Keratinocyte (primary cell): ENCODE measurements around the gene SMARCC1. TPM values are rescaled to one million over a fixed set of nuclear protein-coding genes. Genes with fewer than 3 reads are reported as not detected.
A peak's percentile ranks its signal among the peaks of the same experiment; 100 is the strongest.

Experiments
- DNase-seq: peaks from one replicate; pipeline ENCODE4 v3.0.0-alpha.2; 2011; ENCODE audit warnings: low read depth, missing footprints, low spot score
- FAIRE-seq: peaks from 2 replicates; lab custom pipeline; 2011; peaks lifted over from hg19 to GRCh38; lab: Jason Lieb, UNC
- H2AFZ ChIP-seq: 2 replicates; pipeline ENCODE4 v1.6.0; 2012; ENCODE audit warnings: low read length, control low read depth, inconsistent platforms; ENCODE audit not compliant: control insufficient read depth
- H3K27ac ChIP-seq: 2 replicates; pipeline ENCODE4 v1.5.1; 2011; ENCODE audit warnings: low read length; ENCODE audit not compliant: control insufficient read depth, insufficient read depth
- H3K27me3 ChIP-seq: 3 replicates; pipeline ENCODE4 v1.6.0; 2011; ENCODE audit warnings: low read length; ENCODE audit not compliant: control insufficient read depth, insufficient read depth; ENCODE audit errors: extremely low read depth
- H3K36me3 ChIP-seq, 2 experiments: 2 replicates in 1 of 2; 3 replicates in 1 of 2; pipeline ENCODE4 v1.5.1; 2011; ENCODE audit warnings: low read length in 2 of 2, mild to moderate bottlenecking in 1 of 2; ENCODE audit not compliant: control insufficient read depth in 2 of 2, insufficient read depth in 2 of 2; ENCODE audit errors: extremely low read depth in 1 of 2
- H3K4me1 ChIP-seq: 3 replicates; pipeline ENCODE4 v1.5.1; 2011; ENCODE audit warnings: low read length; ENCODE audit not compliant: control insufficient read depth, insufficient read depth; ENCODE audit errors: extremely low read depth
- H3K4me2 ChIP-seq: 3 replicates; pipeline ENCODE4 v1.6.0; 2011; ENCODE audit warnings: low read depth, low read length; ENCODE audit not compliant: control insufficient read depth, insufficient read depth; ENCODE audit errors: extremely low read depth
- H3K4me3 ChIP-seq, 3 experiments: fragments of 200-600 bp in 1 of 3; sonication (generic) in 1 of 3; 2 replicates in 2 of 3; 3 replicates in 1 of 3; pipeline ENCODE4 v1.5.1; 2011 to 2016; ENCODE audit warnings: low read length in 3 of 3, mild to moderate bottlenecking in 3 of 3, control low read depth in 2 of 3, inconsistent platforms in 1 of 3, low read depth in 1 of 3, mixed read lengths in 1 of 3, mixed run types in 1 of 3, moderate library complexity in 1 of 3; ENCODE audit not compliant: control insufficient read depth in 2 of 3, insufficient read depth in 2 of 3; ENCODE audit errors: extremely low read depth in 1 of 3
- H3K79me2 ChIP-seq: 2 replicates; pipeline ENCODE4 v1.6.0; 2012; ENCODE audit warnings: low read length; ENCODE audit not compliant: control insufficient read depth, insufficient read depth
- H3K9ac ChIP-seq: 3 replicates; pipeline ENCODE4 v1.6.0; 2011; ENCODE audit warnings: low read length; ENCODE audit not compliant: control insufficient read depth, insufficient read depth; ENCODE audit errors: extremely low read depth
- H3K9me1 ChIP-seq: 3 replicates; pipeline ENCODE4 v1.6.0; 2011; ENCODE audit warnings: low read length; ENCODE audit not compliant: control insufficient read depth, insufficient read depth; ENCODE audit errors: extremely low read depth
- H3K9me3 ChIP-seq: 2 replicates; pipeline ENCODE4 v1.5.1; 2012; ENCODE audit warnings: low read depth, low read length; ENCODE audit not compliant: control insufficient read depth
- H4K20me1 ChIP-seq: 3 replicates; pipeline ENCODE4 v1.6.0; 2011; ENCODE audit warnings: low read length; ENCODE audit not compliant: control insufficient read depth, insufficient read depth; ENCODE audit errors: extremely low read depth
- CTCF ChIP-seq, 3 experiments: IDR thresholded peaks in 1 of 3; conservative IDR thresholded peaks in 1 of 3; optimal IDR thresholded peaks in 1 of 3; 2 replicates in 2 of 3; 3 replicates in 1 of 3; pipeline versions ENCODE3 to v1.5.1; 2011; ENCODE audit warnings: low read length in 3 of 3, mild to moderate bottlenecking in 3 of 3, moderate library complexity in 2 of 3, control low read depth in 1 of 3, inconsistent platforms in 1 of 3; ENCODE audit not compliant: insufficient read depth in 2 of 3; ENCODE audit errors: extremely low read depth in 1 of 3
- EZH2 ChIP-seq: IDR thresholded peaks from one replicate; pipeline ENCODE4 v1.6.1; 2012; ENCODE audit warnings: inconsistent platforms, mild to moderate bottlenecking, low read length, moderate library complexity
- dilution Hi-C: fragments of 300-500 bp; cut with MboI; formaldehyde crosslinking; loops from one replicate; pipeline ENCODE4 v1.7.0; 2020; ENCODE audit warnings: low sequenced_read_pairs; ENCODE audit not compliant: extremely low pct_ligation_motif_present
- polyA plus RNA-seq, 5 experiments: library from polyadenylated mRNA; depleted of rRNA in 3 of 5; stranded (reverse) in 3 of 5; stranded (forward) in 1 of 5; unstranded in 1 of 5; fragments of >200 nt; gene quantifications; 1 replicate in 1 of 5; 2 replicates in 3 of 5; 3 replicates in 1 of 5; pipeline versions ENCODE4 v1.2.1 to v1.2.3, GENCODE V29; 2011 to 2012; ENCODE audit warnings: missing spikeins in 2 of 5, low read depth in 1 of 5, low replicate concordance in 1 of 5

SMARCC1 gene
- polyA plus RNA-seq, 1 donor (not counting 4 experiments of a cell fraction or from before 2014, with no cell fraction given) = 39.7 TPM

DNA sequence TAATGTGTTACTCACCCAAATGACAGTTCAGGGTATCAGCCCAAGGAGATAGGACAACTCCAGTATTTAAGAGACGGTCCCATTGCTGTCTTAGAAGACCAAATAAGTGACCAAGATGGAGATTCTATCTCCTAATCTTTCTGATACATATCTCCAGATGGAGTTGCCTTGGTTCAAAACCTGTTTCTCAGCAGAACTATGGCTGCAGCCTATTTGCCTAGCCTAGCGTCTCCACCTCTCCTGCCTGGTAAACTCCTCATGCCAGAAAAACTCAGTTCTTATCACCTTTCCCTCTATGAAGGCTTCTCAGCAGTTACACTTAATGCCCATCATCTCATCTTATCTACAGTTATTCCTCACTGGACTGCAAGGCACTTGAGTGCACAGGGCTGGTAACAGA, 201.8 kb downstream of the SMARCC1 start:
- no peak overlapping the region for H2AFZ ChIP-seq
- H3K9me3 ChIP-seq = no peaks in the 10 kb centered on the region
- no peaks in the 10 kb centered on the region for H3K79me2 ChIP-seq
- FAIRE-seq (no peak), DNase-seq (no peak)
- peaks cover 25% of the 10 kb centered on the region for H3K27me3 ChIP-seq
- no peak overlapping the region for H3K4me3 ChIP-seq
- TF ChIP-seq CTCF (optimal IDR thresholded peaks at IDR 0.05 in 1 of 3, IDR thresholded peaks at IDR 0.05 in 1 of 3, conservative IDR thresholded peaks at IDR 0.05 in 1 of 3; ENCODE audit: extremely low read depth in 1 of 3, insufficient read depth in 2 of 3, low read length in 3 of 3) (no peak), EZH2 (peak; percentile 16)
- no peak overlapping the region for H3K4me2 ChIP-seq
- H3K9me1 ChIP-seq = no peaks in the 10 kb centered on the region
- no peaks in the 10 kb centered on the region for H4K20me1 ChIP-seq
- H3K27ac ChIP-seq = no peak overlapping the region
- dilution Hi-C loops = no loop called here
- H3K4me1 ChIP-seq = peaks cover 3% of the 10 kb centered on the region
- no peaks in the 10 kb centered on the region for H3K36me3 ChIP-seq
- no peak overlapping the region for H3K9ac ChIP-seq

GRCh38 chr3:47578691-47579632, 202.7 kb downstream of the SMARCC1 start, which contains the start of gene CSPG5:
TSS of gene CSPG5 (minus strand) at chr3:47578865. CDS start at chr3:47578693, 172 bp downstream.
- Histone ChIP-seq H3K27ac (no peak within 1 kb of the TSS), H3K27me3 (peaks cover 25% of the 10 kb centered on the region), H3K4me3 (peak within 1 kb of the TSS in 2 of 3 experiments; percentile 40 to 51), H4K20me1 (no peaks in the 10 kb centered on the region), H3K9me1 (no peaks in the 10 kb centered on the region), H2AFZ (peak within 1 kb of the TSS; percentile 26), H3K9ac (no peak within 1 kb of the TSS), H3K4me1 (peaks cover 3% of the 10 kb centered on the region), H3K9me3 (no peaks in the 10 kb centered on the region), H3K79me2 (no peaks in the 10 kb centered on the region), H3K36me3 (no peaks in the 10 kb centered on the region), H3K4me2 (peak within 1 kb of the TSS; percentile 75)
- FAIRE-seq (no peak), DNase-seq (no peak)
- peak; percentile 90 for TF ChIP-seq EZH2
- no peak for TF ChIP-seq CTCF (optimal IDR thresholded peaks at IDR 0.05 in 1 of 3, IDR thresholded peaks at IDR 0.05 in 1 of 3, conservative IDR thresholded peaks at IDR 0.05 in 1 of 3; ENCODE audit: extremely low read depth in 1 of 3, insufficient read depth in 2 of 3, low read length in 3 of 3)
- dilution Hi-C loops = no loop called here
